Prostate gland (tissue), 2 donors: ENCODE results near the gene OR10H4.

Source experiments
- CTCF ChIP-seq, 4 experiments: fragments of 200-600 bp in 2 of 4; fragments of 450-650 bp in 2 of 4; sonication (generic) in 2 of 4; IDR thresholded peaks; 1 replicate in 3 of 4; 2 replicates in 1 of 4; pipeline ENCODE4 v1.5.1; 2016 to 2019; ENCODE audit warnings: antibody characterized with exemption in 4 of 4, mild to moderate bottlenecking in 2 of 4, moderate library complexity in 2 of 4
- POLR2A ChIP-seq: fragments of 450-650 bp; IDR thresholded peaks from one replicate; pipeline ENCODE4 v1.6.1; 2016; ENCODE audit warnings: antibody characterized with exemption, mild to moderate bottlenecking
- POLR2AphosphoS5 ChIP-seq: sonication (generic); formaldehyde crosslinking; IDR thresholded peaks from one replicate; pipeline ENCODE4 v1.6.1; 2017; ENCODE audit warnings: antibody characterized with exemption

GRCh38 chr19:15971224-15971780 is 22.5 kb downstream of the OR10H4 start:
- TF ChIP-seq CTCF (IDR thresholded peaks at IDR 0.05): no peak
- TF ChIP-seq POLR2A: no peak
- no peak for TF ChIP-seq POLR2AphosphoS5
